IMR-90 (cell line): ENCODE measurements around the gene ZNF573.

Source experiments
- BHLHE40 ChIP-seq: fragments of 150-350 bp; IDR thresholded peaks from 2 replicates; pipeline ENCODE4 v1.6.1; 2016; ENCODE audit warnings: mild to moderate bottlenecking, low read depth, low read length
- CEBPB ChIP-seq: IDR thresholded peaks from 2 replicates; pipeline ENCODE4 v1.6.1; 2012; ENCODE audit warnings: low read depth, low read length, improper control_type of control experiment
- FOS ChIP-seq: fragments of 150-350 bp; IDR thresholded peaks from 2 replicates; pipeline ENCODE4 v1.6.1; 2016; ENCODE audit warnings: low read depth, low read length
- POLR2A ChIP-seq: IDR thresholded peaks from 2 replicates; pipeline ENCODE4 v1.6.1; 2012; ENCODE audit warnings: mild to moderate bottlenecking, low read depth, low read length
- RAD21 ChIP-seq: IDR thresholded peaks from 2 replicates; pipeline ENCODE4 v1.6.1; 2012; ENCODE audit warnings: low read length, improper control_type of control experiment
- RCOR1 ChIP-seq: IDR thresholded peaks from 2 replicates; pipeline ENCODE4 v1.6.1; 2012; ENCODE audit warnings: mild to moderate bottlenecking, low read length, improper control_type of control experiment; ENCODE audit not compliant: insufficient replicate concordance
- RFX5 ChIP-seq: IDR thresholded peaks from 2 replicates; pipeline ENCODE4 v1.8.0; 2012; ENCODE audit warnings: low read depth, mild to moderate bottlenecking, low read length, moderate library complexity
- SMC3 ChIP-seq: fragments of 150-350 bp; IDR thresholded peaks from 2 replicates; pipeline ENCODE4 v1.6.1; 2016; ENCODE audit warnings: low read depth, mild to moderate bottlenecking, antibody characterized with exemption, low read length, moderate library complexity
- TF ChIP-seq, protein P1 (sequence below): conservative IDR thresholded peaks from 2 replicates; pipeline ENCODE4 v1.5.1; 2012; ENCODE audit warnings: mild to moderate bottlenecking, low read depth, low read length, improper control_type of control experiment
- TF ChIP-seq, protein P2 (sequence below): fragments of 150-350 bp; IDR thresholded peaks from 2 replicates; pipeline ENCODE4 v1.6.1; 2017; ENCODE audit warnings: mild to moderate bottlenecking, antibody characterized with exemption, low read length, low read depth
- TF ChIP-seq, protein P3 (sequence below): fragments of 150-350 bp; IDR thresholded peaks from 2 replicates; pipeline ENCODE4 v1.6.1; 2016; ENCODE audit warnings: low read depth, mild to moderate bottlenecking, low read length, moderate library complexity, borderline replicate concordance

DNA sequence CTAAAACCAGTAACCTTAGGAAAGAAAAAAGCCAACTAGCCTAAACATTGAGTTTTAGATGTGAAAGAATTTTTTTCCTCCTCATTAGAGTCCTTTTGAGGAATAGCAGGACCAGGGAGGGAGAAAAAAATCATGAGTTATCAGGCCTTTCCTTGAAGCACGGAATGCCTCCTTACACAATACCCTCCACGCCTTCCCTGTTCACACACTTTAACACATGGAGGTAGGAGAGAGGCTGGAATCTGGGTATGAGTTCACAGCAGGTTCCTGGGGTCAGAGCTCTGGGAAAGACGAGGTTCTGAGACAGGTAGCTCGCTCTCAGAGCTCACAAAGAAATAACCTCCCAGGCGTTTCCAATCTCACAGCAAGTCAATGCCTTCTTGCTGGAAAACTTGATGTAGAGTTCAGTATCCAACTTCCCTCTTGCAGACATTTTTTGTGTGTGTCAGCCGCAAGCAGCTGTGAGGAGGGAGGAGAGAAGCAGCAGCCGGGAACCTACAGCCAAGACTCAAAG lies 716 bp downstream of the ZNF573 start:
- TF ChIP-seq, protein P1, sequence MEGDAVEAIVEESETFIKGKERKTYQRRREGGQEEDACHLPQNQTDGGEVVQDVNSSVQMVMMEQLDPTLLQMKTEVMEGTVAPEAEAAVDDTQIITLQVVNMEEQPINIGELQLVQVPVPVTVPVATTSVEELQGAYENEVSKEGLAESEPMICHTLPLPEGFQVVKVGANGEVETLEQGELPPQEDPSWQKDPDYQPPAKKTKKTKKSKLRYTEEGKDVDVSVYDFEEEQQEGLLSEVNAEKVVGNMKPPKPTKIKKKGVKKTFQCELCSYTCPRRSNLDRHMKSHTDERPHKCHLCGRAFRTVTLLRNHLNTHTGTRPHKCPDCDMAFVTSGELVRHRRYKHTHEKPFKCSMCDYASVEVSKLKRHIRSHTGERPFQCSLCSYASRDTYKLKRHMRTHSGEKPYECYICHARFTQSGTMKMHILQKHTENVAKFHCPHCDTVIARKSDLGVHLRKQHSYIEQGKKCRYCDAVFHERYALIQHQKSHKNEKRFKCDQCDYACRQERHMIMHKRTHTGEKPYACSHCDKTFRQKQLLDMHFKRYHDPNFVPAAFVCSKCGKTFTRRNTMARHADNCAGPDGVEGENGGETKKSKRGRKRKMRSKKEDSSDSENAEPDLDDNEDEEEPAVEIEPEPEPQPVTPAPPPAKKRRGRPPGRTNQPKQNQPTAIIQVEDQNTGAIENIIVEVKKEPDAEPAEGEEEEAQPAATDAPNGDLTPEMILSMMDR = no peak
- TF ChIP-seq RFX5 = no peak
- no peak for TF ChIP-seq RCOR1
- no peak for TF ChIP-seq RAD21
- no peak for TF ChIP-seq SMC3
- TF ChIP-seq, protein P2, sequence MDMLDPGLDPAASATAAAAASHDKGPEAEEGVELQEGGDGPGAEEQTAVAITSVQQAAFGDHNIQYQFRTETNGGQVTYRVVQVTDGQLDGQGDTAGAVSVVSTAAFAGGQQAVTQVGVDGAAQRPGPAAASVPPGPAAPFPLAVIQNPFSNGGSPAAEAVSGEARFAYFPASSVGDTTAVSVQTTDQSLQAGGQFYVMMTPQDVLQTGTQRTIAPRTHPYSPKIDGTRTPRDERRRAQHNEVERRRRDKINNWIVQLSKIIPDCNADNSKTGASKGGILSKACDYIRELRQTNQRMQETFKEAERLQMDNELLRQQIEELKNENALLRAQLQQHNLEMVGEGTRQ = no peak
- TF ChIP-seq CEBPB = 0 out of 2 replicates have a peak, but pooled peaks have one; percentile 23
- TF ChIP-seq, protein P3, sequence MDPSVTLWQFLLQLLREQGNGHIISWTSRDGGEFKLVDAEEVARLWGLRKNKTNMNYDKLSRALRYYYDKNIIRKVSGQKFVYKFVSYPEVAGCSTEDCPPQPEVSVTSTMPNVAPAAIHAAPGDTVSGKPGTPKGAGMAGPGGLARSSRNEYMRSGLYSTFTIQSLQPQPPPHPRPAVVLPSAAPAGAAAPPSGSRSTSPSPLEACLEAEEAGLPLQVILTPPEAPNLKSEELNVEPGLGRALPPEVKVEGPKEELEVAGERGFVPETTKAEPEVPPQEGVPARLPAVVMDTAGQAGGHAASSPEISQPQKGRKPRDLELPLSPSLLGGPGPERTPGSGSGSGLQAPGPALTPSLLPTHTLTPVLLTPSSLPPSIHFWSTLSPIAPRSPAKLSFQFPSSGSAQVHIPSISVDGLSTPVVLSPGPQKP = no peak
- TF ChIP-seq FOS = no peak
- TF ChIP-seq POLR2A = no peak
- TF ChIP-seq BHLHE40 = no peak
